ENCODE results near the gene FAM13C. TPM values are rescaled to one million over a fixed set of nuclear protein-coding genes. Genes with fewer than 3 reads are reported as not detected.

The FAM13C gene
- polyA plus RNA-seq, 1 donor from 2014 or later: 89.3 TPM

DNA sequence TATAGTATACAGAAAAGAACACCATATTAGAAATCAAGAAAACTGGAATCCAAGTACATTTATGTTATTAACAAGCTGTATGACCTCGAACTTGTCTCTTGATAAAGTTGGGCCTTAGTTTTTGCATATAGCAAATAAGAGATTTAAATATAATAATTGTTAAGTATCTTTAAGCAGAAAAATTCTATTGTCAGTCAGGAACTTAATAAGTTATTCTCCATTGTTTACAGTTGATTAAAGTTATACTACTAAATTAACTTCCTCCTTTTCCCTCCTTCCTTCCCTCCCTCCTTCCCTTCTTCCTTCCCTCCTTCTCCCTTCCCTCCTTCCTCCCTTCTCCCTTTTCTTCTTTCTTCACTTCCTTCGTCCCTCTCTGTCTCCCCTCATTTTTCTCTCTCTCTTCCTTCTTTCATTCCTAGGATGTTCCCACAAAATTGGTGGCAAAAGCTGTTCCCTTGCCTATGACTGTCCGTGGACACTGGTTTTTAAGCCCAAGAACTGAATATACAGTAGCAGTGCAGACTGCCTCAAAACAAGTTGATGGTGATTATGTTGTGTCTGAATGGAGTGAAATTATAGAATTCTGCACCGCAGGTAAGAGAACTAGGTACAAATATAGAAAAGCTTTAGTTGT is 126.2 kb downstream of the FAM13C start:
- H3K4me3 ChIP-seq (ENCODE audit: low read length): no peak overlapping the region
- no peaks in the 10 kb centered on the region for H3K9me2 ChIP-seq (ENCODE audit: insufficient read depth, low read length)
- no peaks in the 10 kb centered on the region for H3F3A ChIP-seq (ENCODE audit: insufficient read depth, low read length, poor library complexity, severe bottlenecking)
- H3K27ac ChIP-seq (ENCODE audit: low read length): no peak overlapping the region
- H2AFZ ChIP-seq (ENCODE audit: low read depth, low read length): no peak overlapping the region
- no peaks in the 10 kb centered on the region for H4K20me1 ChIP-seq (ENCODE audit: insufficient read depth)
- peaks cover 21% of the 10 kb centered on the region for H3K79me2 ChIP-seq (replicated peaks; ENCODE audit: insufficient read depth, low read length)
- H3K4me2 ChIP-seq (ENCODE audit: low read length): no peak overlapping the region
- H3K27me3 ChIP-seq (ENCODE audit: insufficient read depth, low read depth, low read length): no peaks in the 10 kb centered on the region
- no peak for TF ChIP-seq SMC3 (conservative IDR thresholded peaks at IDR 0.05; ENCODE audit: poor library complexity)
- TF ChIP-seq EP300 (conservative IDR thresholded peaks at IDR 0.05; ENCODE audit: poor library complexity, severe bottlenecking): no peak
- TF ChIP-seq, protein P1, sequence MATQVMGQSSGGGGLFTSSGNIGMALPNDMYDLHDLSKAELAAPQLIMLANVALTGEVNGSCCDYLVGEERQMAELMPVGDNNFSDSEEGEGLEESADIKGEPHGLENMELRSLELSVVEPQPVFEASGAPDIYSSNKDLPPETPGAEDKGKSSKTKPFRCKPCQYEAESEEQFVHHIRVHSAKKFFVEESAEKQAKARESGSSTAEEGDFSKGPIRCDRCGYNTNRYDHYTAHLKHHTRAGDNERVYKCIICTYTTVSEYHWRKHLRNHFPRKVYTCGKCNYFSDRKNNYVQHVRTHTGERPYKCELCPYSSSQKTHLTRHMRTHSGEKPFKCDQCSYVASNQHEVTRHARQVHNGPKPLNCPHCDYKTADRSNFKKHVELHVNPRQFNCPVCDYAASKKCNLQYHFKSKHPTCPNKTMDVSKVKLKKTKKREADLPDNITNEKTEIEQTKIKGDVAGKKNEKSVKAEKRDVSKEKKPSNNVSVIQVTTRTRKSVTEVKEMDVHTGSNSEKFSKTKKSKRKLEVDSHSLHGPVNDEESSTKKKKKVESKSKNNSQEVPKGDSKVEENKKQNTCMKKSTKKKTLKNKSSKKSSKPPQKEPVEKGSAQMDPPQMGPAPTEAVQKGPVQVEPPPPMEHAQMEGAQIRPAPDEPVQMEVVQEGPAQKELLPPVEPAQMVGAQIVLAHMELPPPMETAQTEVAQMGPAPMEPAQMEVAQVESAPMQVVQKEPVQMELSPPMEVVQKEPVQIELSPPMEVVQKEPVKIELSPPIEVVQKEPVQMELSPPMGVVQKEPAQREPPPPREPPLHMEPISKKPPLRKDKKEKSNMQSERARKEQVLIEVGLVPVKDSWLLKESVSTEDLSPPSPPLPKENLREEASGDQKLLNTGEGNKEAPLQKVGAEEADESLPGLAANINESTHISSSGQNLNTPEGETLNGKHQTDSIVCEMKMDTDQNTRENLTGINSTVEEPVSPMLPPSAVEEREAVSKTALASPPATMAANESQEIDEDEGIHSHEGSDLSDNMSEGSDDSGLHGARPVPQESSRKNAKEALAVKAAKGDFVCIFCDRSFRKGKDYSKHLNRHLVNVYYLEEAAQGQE (IDR thresholded peaks at IDR 0.05; ENCODE audit: borderline replicate concordance): no peak
- no peak for TF ChIP-seq POLR2AphosphoS5 (IDR thresholded peaks at IDR 0.05)
- no peak for TF ChIP-seq EZH2 (IDR thresholded peaks at IDR 0.05; ENCODE audit: borderline replicate concordance, insufficient read depth, low read length, poor library complexity, severe bottlenecking)
- TF ChIP-seq, protein P2, sequence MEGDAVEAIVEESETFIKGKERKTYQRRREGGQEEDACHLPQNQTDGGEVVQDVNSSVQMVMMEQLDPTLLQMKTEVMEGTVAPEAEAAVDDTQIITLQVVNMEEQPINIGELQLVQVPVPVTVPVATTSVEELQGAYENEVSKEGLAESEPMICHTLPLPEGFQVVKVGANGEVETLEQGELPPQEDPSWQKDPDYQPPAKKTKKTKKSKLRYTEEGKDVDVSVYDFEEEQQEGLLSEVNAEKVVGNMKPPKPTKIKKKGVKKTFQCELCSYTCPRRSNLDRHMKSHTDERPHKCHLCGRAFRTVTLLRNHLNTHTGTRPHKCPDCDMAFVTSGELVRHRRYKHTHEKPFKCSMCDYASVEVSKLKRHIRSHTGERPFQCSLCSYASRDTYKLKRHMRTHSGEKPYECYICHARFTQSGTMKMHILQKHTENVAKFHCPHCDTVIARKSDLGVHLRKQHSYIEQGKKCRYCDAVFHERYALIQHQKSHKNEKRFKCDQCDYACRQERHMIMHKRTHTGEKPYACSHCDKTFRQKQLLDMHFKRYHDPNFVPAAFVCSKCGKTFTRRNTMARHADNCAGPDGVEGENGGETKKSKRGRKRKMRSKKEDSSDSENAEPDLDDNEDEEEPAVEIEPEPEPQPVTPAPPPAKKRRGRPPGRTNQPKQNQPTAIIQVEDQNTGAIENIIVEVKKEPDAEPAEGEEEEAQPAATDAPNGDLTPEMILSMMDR (IDR thresholded peaks at IDR 0.05; ENCODE audit: poor library complexity, severe bottlenecking): no peak
- TF ChIP-seq RAD21 (conservative IDR thresholded peaks at IDR 0.05): no peak
- TF ChIP-seq MXI1 (conservative IDR thresholded peaks at IDR 0.05; ENCODE audit: poor library complexity, severe bottlenecking): no peak
- TF ChIP-seq TAF1 (IDR thresholded peaks at IDR 0.05; ENCODE audit: low read depth): no peak
- H3K36me3 ChIP-seq (ENCODE audit: insufficient read depth, low read length): peaks cover 6% of the 10 kb centered on the region
- no peaks in the 10 kb centered on the region for H3K9me3 ChIP-seq (ENCODE audit: low read length)
- no peak overlapping the region for H3K9ac ChIP-seq (ENCODE audit: low read length)

DNA sequence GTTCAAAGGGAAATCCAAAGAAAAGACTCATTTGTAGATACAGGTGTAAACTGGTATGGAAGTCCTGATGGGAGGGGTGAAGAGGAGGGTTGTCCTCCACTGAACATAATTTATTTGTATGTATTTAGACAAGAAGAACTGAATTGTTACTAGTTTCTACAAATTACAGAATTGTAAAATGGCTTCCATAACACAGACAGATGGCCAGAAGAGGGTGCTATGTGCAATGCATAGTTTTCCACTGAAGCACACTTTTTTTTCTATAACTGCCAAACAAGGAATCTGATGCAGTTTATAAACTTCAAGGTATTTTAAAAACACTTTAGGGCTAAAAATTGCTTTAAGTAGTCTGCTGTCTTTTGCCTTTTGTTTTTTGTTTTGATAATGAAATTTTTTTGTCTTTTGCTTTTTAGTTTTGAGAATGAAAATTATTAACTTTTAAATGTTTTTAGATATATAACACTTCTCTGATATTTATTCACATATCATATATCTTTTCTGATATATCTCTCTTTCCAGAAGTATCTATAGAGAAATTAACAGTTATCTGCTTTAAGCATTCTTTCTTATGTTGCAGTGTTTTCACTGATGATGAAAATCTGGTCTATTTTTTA is 127.4 kb downstream of the FAM13C start:
- Histone ChIP-seq H3K27me3 (ENCODE audit: insufficient read depth, low read depth, low read length) (no peaks in the 10 kb centered on the region), H2AFZ (ENCODE audit: low read depth, low read length) (no peak overlapping the region), H3K36me3 (ENCODE audit: insufficient read depth, low read length) (peaks cover 6% of the 10 kb centered on the region), H3F3A (ENCODE audit: insufficient read depth, low read length, poor library complexity, severe bottlenecking) (no peaks in the 10 kb centered on the region), H3K9me2 (ENCODE audit: insufficient read depth, low read length) (no peaks in the 10 kb centered on the region), H3K9ac (ENCODE audit: low read length) (no peak overlapping the region), H3K27ac (ENCODE audit: low read length) (no peak overlapping the region), H3K4me2 (ENCODE audit: low read length) (no peak overlapping the region), H4K20me1 (ENCODE audit: insufficient read depth) (no peaks in the 10 kb centered on the region), H3K79me2 (replicated peaks; ENCODE audit: insufficient read depth, low read length) (peaks cover 29% of the 10 kb centered on the region), H3K4me3 (ENCODE audit: low read length) (no peak overlapping the region), H3K9me3 (ENCODE audit: low read length) (no peaks in the 10 kb centered on the region)
- TF ChIP-seq, protein P2 (IDR thresholded peaks at IDR 0.05; ENCODE audit: poor library complexity, severe bottlenecking): peak; percentile 71
- TF ChIP-seq SMC3 (conservative IDR thresholded peaks at IDR 0.05; ENCODE audit: poor library complexity) (peak; percentile 74), POLR2AphosphoS5 (IDR thresholded peaks at IDR 0.05) (no peak), EP300 (conservative IDR thresholded peaks at IDR 0.05; ENCODE audit: poor library complexity, severe bottlenecking) (no peak), EZH2 (IDR thresholded peaks at IDR 0.05; ENCODE audit: borderline replicate concordance, insufficient read depth, low read length, poor library complexity, severe bottlenecking) (no peak), RAD21 (conservative IDR thresholded peaks at IDR 0.05) (peak; percentile 68), MXI1 (conservative IDR thresholded peaks at IDR 0.05; ENCODE audit: poor library complexity, severe bottlenecking) (no peak), TAF1 (IDR thresholded peaks at IDR 0.05; ENCODE audit: low read depth) (no peak)

Data from neural cell (in vitro differentiated cells).